ENCODE data around the gene INTS1.

GRCh38 chr7:1543826-1544177, 39.6 kb upstream of the INTS1 start:
- TF ChIP-seq, protein P1, sequence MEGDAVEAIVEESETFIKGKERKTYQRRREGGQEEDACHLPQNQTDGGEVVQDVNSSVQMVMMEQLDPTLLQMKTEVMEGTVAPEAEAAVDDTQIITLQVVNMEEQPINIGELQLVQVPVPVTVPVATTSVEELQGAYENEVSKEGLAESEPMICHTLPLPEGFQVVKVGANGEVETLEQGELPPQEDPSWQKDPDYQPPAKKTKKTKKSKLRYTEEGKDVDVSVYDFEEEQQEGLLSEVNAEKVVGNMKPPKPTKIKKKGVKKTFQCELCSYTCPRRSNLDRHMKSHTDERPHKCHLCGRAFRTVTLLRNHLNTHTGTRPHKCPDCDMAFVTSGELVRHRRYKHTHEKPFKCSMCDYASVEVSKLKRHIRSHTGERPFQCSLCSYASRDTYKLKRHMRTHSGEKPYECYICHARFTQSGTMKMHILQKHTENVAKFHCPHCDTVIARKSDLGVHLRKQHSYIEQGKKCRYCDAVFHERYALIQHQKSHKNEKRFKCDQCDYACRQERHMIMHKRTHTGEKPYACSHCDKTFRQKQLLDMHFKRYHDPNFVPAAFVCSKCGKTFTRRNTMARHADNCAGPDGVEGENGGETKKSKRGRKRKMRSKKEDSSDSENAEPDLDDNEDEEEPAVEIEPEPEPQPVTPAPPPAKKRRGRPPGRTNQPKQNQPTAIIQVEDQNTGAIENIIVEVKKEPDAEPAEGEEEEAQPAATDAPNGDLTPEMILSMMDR (IDR thresholded peaks at IDR 0.05 in 4 of 5, conservative IDR thresholded peaks at IDR 0.05 in 1 of 5): no peak
- no peak for TF ChIP-seq POLR2A (IDR thresholded peaks at IDR 0.05)

Measured in gastrocnemius medialis (tissue), 4 donors.